HL-60/S4 treated with retinoic acid at 250 ng/mL for 4 days and 3 days (cell line): ENCODE data around the gene SCN3A.

Source experiments
- in situ Hi-C: fragments of 300-500 bp; cut with MboI; formaldehyde crosslinking; loops from 2 replicates; pipeline ENCODE4 v1.7.0; 2022; ENCODE audit warnings: low sequenced_read_pairs

SCN3A gene

GRCh38 chr2:165058476-165059265 lies 145.2 kb downstream of the SCN3A start:
- in situ Hi-C loops = no loop called here

- in situ Hi-C loops = no loop called here
These were observed 145.9 kb downstream of the SCN3A start for GRCh38 chr2:165057931-165058330.

GRCh38 chr2:165057308-165057707 lies 146.5 kb downstream of the SCN3A start:
- in situ Hi-C loops = no loop called here

- in situ Hi-C loops = no loop called here
These were observed 147.3 kb downstream of the SCN3A start for GRCh38 chr2:165056564-165056963.

GRCh38 chr2:165055082-165055851 lies 148.6 kb downstream of the SCN3A start:
- in situ Hi-C loops = no loop called here

- in situ Hi-C loops = no loop called here
These were observed 149.2 kb downstream of the SCN3A start for GRCh38 chr2:165054652-165055051.

GRCh38 chr2:165044505-165045303 lies 159.1 kb downstream of the SCN3A start:
- in situ Hi-C loops = no loop called here
